Hepatocyte (in vitro differentiated cells): ENCODE results near the gene XYLT1.

Source experiments
- EZH2 ChIP-seq: fragments of 200-600 bp; sonication (generic); IDR thresholded peaks from 2 replicates; pipeline ENCODE4 v1.6.1; 2016; ENCODE audit warnings: antibody characterized with exemption, mild to moderate bottlenecking, borderline replicate concordance
- TF ChIP-seq, protein P1 (sequence below): fragments of 200-600 bp; sonication (generic); IDR thresholded peaks from 2 replicates; pipeline ENCODE4 v1.5.1; 2016; ENCODE audit warnings: antibody characterized with exemption, mild to moderate bottlenecking; ENCODE audit not compliant: poor library complexity

DNA sequence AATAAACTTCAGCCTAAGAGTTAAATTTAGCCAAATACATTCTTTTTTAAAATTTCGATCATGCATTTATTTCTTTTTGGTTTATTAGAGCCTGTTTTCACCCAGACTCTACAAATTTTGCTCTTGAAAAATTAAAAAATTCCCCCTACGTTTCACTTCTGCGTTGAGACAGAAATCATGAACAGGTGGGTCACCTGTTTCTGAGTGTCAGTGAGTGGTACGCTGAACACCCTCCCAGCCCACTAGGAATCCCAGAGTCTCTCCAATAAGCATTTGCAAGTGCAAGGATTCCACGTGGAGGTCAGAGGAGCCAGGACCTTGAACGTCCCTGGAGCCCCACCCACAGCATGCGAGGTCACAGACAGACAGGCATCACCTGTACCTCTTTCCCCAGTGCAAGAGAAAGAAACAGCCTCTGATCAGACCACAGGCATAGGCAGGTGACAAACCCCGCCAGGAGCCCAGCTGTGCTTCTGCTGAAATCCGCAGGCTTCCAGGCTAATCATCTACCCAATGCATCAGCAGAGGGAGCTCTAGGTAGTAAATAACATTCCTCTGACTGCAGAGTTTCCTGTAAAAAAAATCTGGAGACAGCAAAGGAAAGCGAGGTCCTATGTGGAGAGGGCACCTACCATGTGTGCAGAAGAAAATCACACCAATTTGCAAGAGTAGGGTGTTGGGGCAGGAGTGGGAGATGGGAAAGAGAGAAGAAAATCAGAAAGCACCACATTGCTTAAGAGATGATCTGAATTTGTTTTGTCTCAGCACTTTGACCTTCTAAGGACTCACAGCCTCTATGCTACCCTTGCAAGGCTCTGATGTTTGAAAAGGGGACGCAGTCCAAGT lies 5.9 kb upstream of the XYLT1 start:
- TF ChIP-seq, protein P1, sequence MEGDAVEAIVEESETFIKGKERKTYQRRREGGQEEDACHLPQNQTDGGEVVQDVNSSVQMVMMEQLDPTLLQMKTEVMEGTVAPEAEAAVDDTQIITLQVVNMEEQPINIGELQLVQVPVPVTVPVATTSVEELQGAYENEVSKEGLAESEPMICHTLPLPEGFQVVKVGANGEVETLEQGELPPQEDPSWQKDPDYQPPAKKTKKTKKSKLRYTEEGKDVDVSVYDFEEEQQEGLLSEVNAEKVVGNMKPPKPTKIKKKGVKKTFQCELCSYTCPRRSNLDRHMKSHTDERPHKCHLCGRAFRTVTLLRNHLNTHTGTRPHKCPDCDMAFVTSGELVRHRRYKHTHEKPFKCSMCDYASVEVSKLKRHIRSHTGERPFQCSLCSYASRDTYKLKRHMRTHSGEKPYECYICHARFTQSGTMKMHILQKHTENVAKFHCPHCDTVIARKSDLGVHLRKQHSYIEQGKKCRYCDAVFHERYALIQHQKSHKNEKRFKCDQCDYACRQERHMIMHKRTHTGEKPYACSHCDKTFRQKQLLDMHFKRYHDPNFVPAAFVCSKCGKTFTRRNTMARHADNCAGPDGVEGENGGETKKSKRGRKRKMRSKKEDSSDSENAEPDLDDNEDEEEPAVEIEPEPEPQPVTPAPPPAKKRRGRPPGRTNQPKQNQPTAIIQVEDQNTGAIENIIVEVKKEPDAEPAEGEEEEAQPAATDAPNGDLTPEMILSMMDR, result peak; percentile 75
- no peak for TF ChIP-seq EZH2
